GM13977 (cell line): Measurements from ENCODE around the gene MLN.

Experiments
- DNase-seq: peaks from one replicate; pipeline ENCODE4 v3.0.0; 2012; ENCODE audit warnings: low spot score
- CTCF ChIP-seq: IDR thresholded peaks from 2 replicates; pipeline ENCODE4 v1.5.1; 2012; ENCODE audit warnings: mild to moderate bottlenecking, control low read depth; ENCODE audit not compliant: insufficient read depth; ENCODE audit errors: extremely low read depth, missing control alignments
- in situ Hi-C: fragments of 300-500 bp; cut with MboI; formaldehyde crosslinking; loops from one replicate; pipeline ENCODE4 v1.12.0; 2022; ENCODE audit warnings: low sequenced_read_pairs, low pct_unique_long_range_greater_than_20kb, mixed read lengths, inconsistent platforms; ENCODE audit not compliant: unreplicated experiment

Gene MLN

GRCh38 chr6:33806841-33807240 is 3.0 kb upstream of the MLN start:
- no peak for TF ChIP-seq CTCF
- no peak for DNase-seq
- in situ Hi-C loops = no loop called here

GRCh38 chr6:33802186-33802958 is 1.4 kb downstream of the MLN start:
- no peak for TF ChIP-seq CTCF
- in situ Hi-C loops = no loop called here
- DNase-seq = no peak

- TF ChIP-seq CTCF = no peak
- no peak for DNase-seq
- in situ Hi-C loops = no loop called here
These were observed 2.2 kb downstream of the MLN start for GRCh38 chr6:33801611-33802010.

GRCh38 chr6:33800248-33800969 is 3.4 kb downstream of the MLN start:
- TF ChIP-seq CTCF = no peak
- in situ Hi-C loops = no loop called here
- no peak for DNase-seq

GRCh38 chr6:33799454-33800113 is 4.2 kb downstream of the MLN start:
- no peak for DNase-seq
- in situ Hi-C loops = loop anchor here (25.0 kb wide), 1 partner anchor 238 kb away; no protein-coding TSS in a partner anchor
- no peak for TF ChIP-seq CTCF

GRCh38 chr6:33798343-33798848 is 5.4 kb downstream of the MLN start:
- TF ChIP-seq CTCF = no peak
- in situ Hi-C loops = loop anchor here (25.0 kb wide), 1 partner anchor 239 kb away; no protein-coding TSS in a partner anchor
- DNase-seq = no peak
